Karpas-422 (cell line): Measurements from ENCODE around the gene BST2. TPM values are rescaled to one million over a fixed set of nuclear protein-coding genes. Genes with fewer than 3 reads are reported as not detected.
"Not testable (repeated sequence)": the region's sequence is repeated elsewhere in the genome, so short reads cannot be mapped to it uniquely, and the experiment has no call there.

ENCODE experiments used
- DNase-seq: peaks from one replicate; pipeline ENCODE4 v3.0.0-alpha.2; 2015
- H2AFZ ChIP-seq: fragments of 200-600 bp; sonication (generic); 2 replicates; pipeline ENCODE4 v1.6.1; 2014; ENCODE audit warnings: antibody characterized with exemption, low read length, mixed read lengths
- H3K27ac ChIP-seq: fragments of 200-600 bp; sonication (generic); 2 replicates; pipeline ENCODE4 v1.5.1; 2014; ENCODE audit warnings: mild to moderate bottlenecking, low read length, moderate library complexity
- H3K27me3 ChIP-seq: fragments of 200-600 bp; sonication (generic); 2 replicates; pipeline ENCODE4 v1.6.1; 2014; ENCODE audit warnings: low read length, mixed read lengths
- H3K36me3 ChIP-seq: fragments of 200-600 bp; sonication (generic); 2 replicates; pipeline ENCODE4 v1.6.1; 2014; ENCODE audit warnings: low read length, mixed read lengths; ENCODE audit not compliant: insufficient read depth
- H3K4me1 ChIP-seq: fragments of 200-600 bp; sonication (generic); 2 replicates; pipeline ENCODE4 v1.6.1; 2014; ENCODE audit warnings: mild to moderate bottlenecking, low read length, mixed read lengths
- H3K4me2 ChIP-seq: fragments of 200-600 bp; sonication (generic); 2 replicates; pipeline ENCODE4 v1.6.1; 2014; ENCODE audit warnings: low read length, low read depth, mild to moderate bottlenecking; ENCODE audit not compliant: poor library complexity, severe bottlenecking
- H3K4me3 ChIP-seq: fragments of 200-600 bp; sonication (generic); 2 replicates; pipeline ENCODE4 v1.5.1; 2014; ENCODE audit warnings: mild to moderate bottlenecking, antibody characterized with exemption, low read length, mixed read lengths
- H3K79me2 ChIP-seq: fragments of 200-600 bp; sonication (generic); 2 replicates; pipeline ENCODE4 v1.6.1; 2014; ENCODE audit warnings: mild to moderate bottlenecking, low read length, mixed read lengths
- H3K9ac ChIP-seq: fragments of 200-600 bp; sonication (generic); 2 replicates; pipeline ENCODE4 v1.6.0; 2014; ENCODE audit warnings: low read length
- H3K9me2 ChIP-seq: fragments of 200-600 bp; sonication (generic), shearing (Covaris generic); replicated peaks from 2 replicates; pipeline ENCODE4 v1.6.0; 2014; ENCODE audit warnings: mild to moderate bottlenecking, low read length, moderate library complexity; ENCODE audit not compliant: insufficient read depth
- H3K9me3 ChIP-seq: fragments of 300-700, 200-600 bp; sonication (generic); 2 replicates; pipeline ENCODE4 v1.6.1; 2014; ENCODE audit warnings: low read length, mixed read lengths
- H4K20me1 ChIP-seq: fragments of 200-600 bp; sonication (generic); 2 replicates; pipeline ENCODE4 v1.6.1; 2014; ENCODE audit warnings: mild to moderate bottlenecking, antibody characterized with exemption, low read length, low read depth; ENCODE audit not compliant: insufficient read depth
- total RNA-seq: library from RNA; depleted of rRNA; stranded (reverse); fragments of >200 nt; shearing (Covaris generic); gene quantifications from 2 replicates; pipeline ENCODE4 v1.2.3, GENCODE V29; 2014; ENCODE audit warnings: low replicate concordance

BST2 gene
- total RNA-seq, 1 experiment from 2014 or later = 56.2 TPM

DNA sequence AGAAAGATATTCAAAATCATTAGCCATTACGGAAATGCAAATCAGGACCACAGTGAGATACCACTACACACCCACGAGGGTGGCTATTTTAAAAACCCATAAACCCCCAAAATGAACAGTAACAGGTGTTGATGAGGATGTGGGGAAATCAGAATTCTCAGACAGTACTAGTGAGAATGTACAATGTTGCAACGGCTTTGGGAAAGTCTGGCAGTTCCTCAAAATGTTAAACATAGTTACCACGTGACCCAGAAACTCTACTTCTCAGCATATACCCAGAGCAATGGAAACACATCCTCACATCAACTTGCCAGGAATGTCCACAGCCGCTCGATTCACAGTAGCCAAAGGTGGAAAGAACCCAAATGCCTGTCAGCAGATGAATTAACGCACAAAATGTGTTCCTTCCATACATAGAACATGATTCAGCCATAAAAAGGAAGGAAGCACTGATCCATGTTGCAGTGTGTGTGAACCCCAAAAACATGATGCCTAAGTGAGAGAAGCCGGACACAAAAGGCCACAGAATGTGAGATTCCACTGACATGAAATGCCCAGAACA, 35.3 kb downstream of the BST2 start:
- peak; percentile 83 for DNase-seq
- peak overlapping the region; percentile 11; the same call in 1 of the 2 replicates for H3K9ac ChIP-seq

DNA sequence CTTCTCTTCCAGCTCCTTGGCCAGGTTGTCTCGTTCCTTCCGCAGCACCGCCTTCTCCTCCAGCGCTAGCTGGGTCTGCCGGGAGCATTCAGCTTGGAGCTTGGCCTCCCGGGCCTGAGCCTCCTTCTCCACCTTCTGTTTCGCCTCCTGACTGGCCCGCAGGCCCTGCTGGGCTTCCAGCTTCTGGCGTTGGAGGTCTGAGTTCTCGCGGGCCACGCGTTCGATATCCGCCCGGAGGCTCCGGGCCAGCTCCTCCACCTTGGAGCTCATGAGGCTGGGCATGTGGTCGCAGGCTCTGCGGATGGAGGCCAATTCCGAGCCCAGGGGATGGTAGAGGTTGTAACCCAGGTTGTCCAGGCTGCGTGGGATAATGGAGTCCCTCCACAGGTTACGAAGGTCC, 40.1 kb downstream of the BST2 start:
- Histone ChIP-seq H3K4me3 (no peak overlapping the region), H3K9me2 (no peaks in the 10 kb centered on the region), H3K27me3 (no peaks in the 10 kb centered on the region), H3K4me2 (no peak overlapping the region), H4K20me1 (no peaks in the 10 kb centered on the region), H3K9ac (no peak overlapping the region), H3K79me2 (no peaks in the 10 kb centered on the region), H3K4me1 (peaks cover 14% of the 10 kb centered on the region), H3K27ac (no peak overlapping the region), H3K36me3 (no peaks in the 10 kb centered on the region), H2AFZ (no peak overlapping the region), H3K9me3 (no peaks in the 10 kb centered on the region)
- no peak for DNase-seq

More for the DNA sequence above, 35.3 kb downstream of the BST2 start:
- Histone ChIP-seq H3K4me1 (peaks cover 17% of the 10 kb centered on the region), H3K79me2 (no peaks in the 10 kb centered on the region), H3K27ac (no peak overlapping the region), H3K9me2 (no peaks in the 10 kb centered on the region), H3K36me3 (no peaks in the 10 kb centered on the region), H3K27me3 (no peaks in the 10 kb centered on the region), H3K4me2 (peak overlapping the region; percentile 71), H2AFZ (peak overlapping the region; percentile 14), H3K4me3 (peak overlapping the region; percentile 45; the same call in 1 of the 2 replicates), H3K9me3 (no peaks in the 10 kb centered on the region), H4K20me1 (no peaks in the 10 kb centered on the region)

DNA sequence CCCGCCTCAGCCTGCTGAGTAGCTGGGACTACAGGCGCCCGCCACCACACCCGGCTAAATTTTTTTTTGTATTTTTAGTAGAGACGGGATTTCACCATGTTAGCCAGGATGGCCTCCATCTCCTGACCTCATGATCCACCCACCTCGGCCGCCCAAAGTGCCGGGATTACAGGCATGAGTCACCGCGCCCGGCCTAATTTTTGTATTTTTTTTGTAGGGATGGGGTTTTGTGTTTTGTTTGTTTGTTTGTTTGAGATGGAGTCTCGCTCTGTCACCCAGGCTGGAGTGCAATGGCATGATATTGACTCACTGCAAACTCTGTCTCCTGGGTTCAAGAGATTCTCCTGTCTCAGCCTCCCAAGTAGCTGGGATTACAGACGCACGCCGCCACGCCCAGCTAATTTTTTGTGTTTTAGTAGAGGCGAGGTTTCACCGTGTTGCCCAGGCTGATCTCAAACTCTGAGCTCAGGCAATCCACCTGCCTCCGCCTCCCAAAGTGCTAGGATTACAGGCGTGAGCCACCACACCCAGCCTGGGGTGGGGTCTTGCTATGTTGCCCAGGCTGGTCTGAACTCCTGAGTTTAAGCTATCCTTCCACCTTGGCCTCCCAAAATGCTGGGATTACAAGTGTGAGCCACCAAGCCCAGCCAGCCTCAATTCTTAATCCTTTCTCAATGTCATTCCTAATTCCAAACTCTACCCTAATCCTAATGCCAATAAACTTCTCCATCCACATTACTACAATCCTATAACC, 41.4 kb downstream of the BST2 start:
- H3K27ac ChIP-seq, H3K9me3 ChIP-seq, H3K79me2 ChIP-seq, H3K9me2 ChIP-seq, H3K9ac ChIP-seq, H3K36me3 ChIP-seq, DNase-seq, H3K4me1 ChIP-seq, H4K20me1 ChIP-seq, H2AFZ ChIP-seq, H3K27me3 ChIP-seq, H3K4me2 ChIP-seq, H3K4me3 ChIP-seq: not testable (repeated sequence)

DNA sequence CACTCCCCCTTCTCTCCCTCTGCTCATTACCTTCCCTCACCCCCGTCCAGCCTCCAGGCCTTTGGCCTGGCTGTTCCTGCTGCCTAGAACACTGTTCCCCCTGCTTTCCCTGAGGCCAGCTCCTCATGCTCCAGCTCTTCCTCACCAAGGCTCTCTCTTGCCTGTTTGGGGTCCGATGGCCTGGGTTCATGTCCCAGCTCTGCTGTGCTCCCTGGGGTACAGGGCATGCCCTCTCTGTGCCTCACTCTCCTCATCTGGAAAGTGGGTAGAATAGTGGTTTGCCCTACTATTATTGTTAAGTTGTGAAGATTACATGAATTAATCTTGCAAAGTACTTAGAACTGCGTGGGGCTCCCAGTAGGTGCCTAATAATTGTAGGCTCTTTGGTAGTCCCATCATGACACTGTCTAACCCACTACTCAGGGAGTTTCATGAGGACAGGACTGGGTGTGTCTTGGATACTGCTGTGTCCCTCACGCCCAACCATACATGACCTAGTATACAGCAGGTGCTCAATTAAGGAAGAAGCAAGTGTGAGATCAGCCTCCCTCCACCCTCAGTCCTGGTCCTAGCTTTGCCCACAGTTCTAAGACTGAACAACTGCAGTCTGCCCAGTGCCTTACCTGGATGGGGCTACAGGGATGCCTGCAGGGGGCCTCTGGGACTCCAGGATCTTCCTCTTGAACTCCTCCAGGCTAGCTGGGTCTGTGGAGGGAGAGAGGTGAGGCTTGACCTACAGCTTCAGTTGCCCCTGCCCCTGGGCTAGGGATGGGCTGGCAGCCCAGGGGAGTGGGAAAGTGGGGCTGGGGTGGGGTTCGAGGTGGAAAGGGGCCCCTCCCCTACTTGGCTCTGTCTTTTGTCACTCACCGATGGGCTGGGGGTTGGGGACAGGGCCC, 45.3 kb downstream of the BST2 start:
- Histone ChIP-seq H3K79me2 (no peaks in the 10 kb centered on the region), H3K9me3 (no peaks in the 10 kb centered on the region), H3K9ac (no peak overlapping the region), H3K4me1 (no peaks in the 10 kb centered on the region), H4K20me1 (no peaks in the 10 kb centered on the region), H3K4me3 (no peak overlapping the region), H3K27ac (no peak overlapping the region), H3K9me2 (no peaks in the 10 kb centered on the region), H3K27me3 (no peaks in the 10 kb centered on the region), H3K36me3 (no peaks in the 10 kb centered on the region), H2AFZ (no peak overlapping the region), H3K4me2 (no peak overlapping the region)
- DNase-seq = no peak

DNA sequence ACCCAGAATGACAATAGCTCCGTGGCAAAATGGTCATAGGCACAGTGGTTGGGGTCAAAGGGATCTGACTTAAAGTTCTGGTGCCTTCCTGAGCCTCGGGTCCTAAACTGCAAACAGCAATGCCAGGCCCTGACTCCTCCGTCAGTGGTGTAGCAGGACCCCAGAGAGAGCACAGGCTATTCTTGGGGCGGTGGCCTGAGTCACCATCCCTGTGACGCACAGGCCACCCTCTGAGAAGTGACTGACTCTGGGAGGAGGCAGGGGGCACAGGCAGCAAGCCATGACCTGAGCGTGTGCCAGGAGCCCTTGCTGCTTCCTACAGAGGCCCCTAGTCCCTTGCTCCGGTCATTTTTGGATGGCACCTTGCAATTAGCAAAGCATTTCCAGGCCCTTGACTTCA, 47.0 kb downstream of the BST2 start:
- H3K36me3 ChIP-seq = no peaks in the 10 kb centered on the region
- H4K20me1 ChIP-seq = no peaks in the 10 kb centered on the region
- H3K27ac ChIP-seq = no peak overlapping the region
- H3K9me3 ChIP-seq = no peaks in the 10 kb centered on the region
- no peak overlapping the region for H3K4me2 ChIP-seq
- H3K79me2 ChIP-seq = no peaks in the 10 kb centered on the region
- no peaks in the 10 kb centered on the region for H3K27me3 ChIP-seq
- no peak overlapping the region for H2AFZ ChIP-seq
- no peaks in the 10 kb centered on the region for H3K9me2 ChIP-seq
- DNase-seq = no peak
- no peaks in the 10 kb centered on the region for H3K4me1 ChIP-seq
- H3K4me3 ChIP-seq = no peak overlapping the region
- no peak overlapping the region for H3K9ac ChIP-seq

DNA sequence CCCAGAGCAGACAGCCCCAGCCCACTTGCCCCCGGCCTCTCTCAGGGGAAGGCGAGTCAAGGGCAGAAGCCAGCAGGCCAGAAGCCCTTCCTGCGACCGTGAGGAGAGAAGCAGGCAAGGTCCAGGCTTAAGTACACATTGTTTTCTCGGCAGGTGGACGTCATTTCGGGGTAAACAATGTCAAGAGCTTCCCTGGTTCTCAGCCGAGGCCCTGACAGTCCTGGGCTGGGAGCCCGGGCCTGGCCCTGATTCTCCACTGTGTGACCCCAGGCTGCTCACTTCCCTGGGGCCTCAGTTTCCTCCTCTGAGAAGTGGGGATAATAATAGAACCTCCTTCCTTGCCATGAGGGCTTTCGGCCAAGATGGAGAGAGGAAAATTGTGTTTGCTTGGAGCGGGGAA, 47.7 kb downstream of the BST2 start:
- Histone ChIP-seq H3K9ac (no peak overlapping the region), H3K9me3 (no peaks in the 10 kb centered on the region), H3K27ac (no peak overlapping the region), H3K27me3 (no peaks in the 10 kb centered on the region), H3K9me2 (no peaks in the 10 kb centered on the region), H2AFZ (no peak overlapping the region), H3K79me2 (no peaks in the 10 kb centered on the region), H3K4me3 (no peak overlapping the region), H3K4me2 (no peak overlapping the region), H4K20me1 (no peaks in the 10 kb centered on the region), H3K36me3 (no peaks in the 10 kb centered on the region), H3K4me1 (no peaks in the 10 kb centered on the region)
- no peak for DNase-seq

DNA sequence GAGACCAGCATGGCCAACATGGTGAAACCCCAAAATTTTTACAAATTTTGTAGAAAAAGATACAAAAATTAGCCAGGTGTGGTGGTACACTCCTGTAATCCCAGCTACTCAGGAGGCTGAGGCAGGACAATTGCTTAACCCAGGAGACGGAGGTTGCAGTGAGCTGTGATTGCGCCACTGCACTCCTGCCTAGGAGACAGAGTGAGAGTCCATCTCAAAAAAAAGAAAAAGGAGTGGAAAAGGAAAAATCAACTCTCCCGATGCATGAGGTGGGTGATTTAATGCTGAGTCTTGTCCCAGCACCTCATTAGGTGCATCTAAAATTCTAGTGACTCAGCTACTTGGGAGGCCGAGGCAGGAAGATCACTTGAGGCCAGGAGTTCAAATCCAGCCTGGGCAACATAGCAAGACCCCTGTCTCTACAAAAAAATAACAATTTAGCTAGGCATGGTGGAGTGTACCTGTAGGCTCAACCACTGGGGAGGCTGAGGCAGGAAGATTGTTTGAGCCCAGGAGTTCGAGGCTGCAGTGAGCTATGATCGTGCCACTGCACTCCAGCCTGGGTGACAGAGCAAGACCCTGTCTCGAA, 48.3 kb downstream of the BST2 start:
- H2AFZ ChIP-seq = no peak overlapping the region
- no peak for DNase-seq

DNA sequence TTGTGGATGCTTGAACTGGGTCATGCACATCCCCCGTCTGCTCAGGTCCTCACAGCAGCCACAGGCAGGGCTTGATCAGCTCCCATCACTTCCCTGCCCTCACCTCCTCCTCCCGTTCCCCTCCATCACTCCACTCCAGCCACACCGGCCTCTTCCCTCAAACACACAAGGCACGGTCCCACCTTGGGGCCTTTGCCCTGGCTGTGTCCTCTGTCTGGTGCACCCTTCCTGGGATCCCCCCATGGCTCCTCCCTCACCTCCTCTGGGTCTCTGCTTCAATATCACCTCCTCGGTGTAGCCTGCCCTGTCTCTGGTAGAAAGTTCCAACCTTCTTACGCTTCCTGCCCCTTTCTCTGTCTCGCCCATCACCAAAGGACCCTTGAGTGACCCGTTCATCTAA, 52.0 kb downstream of the BST2 start:
- Histone ChIP-seq H2AFZ (no peak overlapping the region), H3K4me2 (no peak overlapping the region), H3K4me1 (no peaks in the 10 kb centered on the region), H3K27ac (no peak overlapping the region), H3K9me2 (no peaks in the 10 kb centered on the region), H4K20me1 (no peaks in the 10 kb centered on the region), H3K36me3 (no peaks in the 10 kb centered on the region), H3K4me3 (no peak overlapping the region), H3K79me2 (no peaks in the 10 kb centered on the region), H3K27me3 (no peaks in the 10 kb centered on the region), H3K9me3 (no peaks in the 10 kb centered on the region), H3K9ac (no peak overlapping the region)
- DNase-seq = no peak

More for the DNA sequence above, 48.3 kb downstream of the BST2 start:
- Histone ChIP-seq H3K36me3 (no peaks in the 10 kb centered on the region), H3K9me3 (no peaks in the 10 kb centered on the region), H3K79me2 (no peaks in the 10 kb centered on the region), H3K9me2 (no peaks in the 10 kb centered on the region), H3K4me3 (no peak overlapping the region), H3K9ac (no peak overlapping the region), H3K4me1 (no peaks in the 10 kb centered on the region), H3K27ac (no peak overlapping the region), H3K27me3 (no peaks in the 10 kb centered on the region), H4K20me1 (no peaks in the 10 kb centered on the region), H3K4me2 (no peak overlapping the region)
